MM.1S (cell line): ENCODE measurements around the gene PLXNA4.

Source experiments
- DNase-seq: peaks from one replicate; pipeline ENCODE4 v3.0.0-alpha.2; 2015
- H2AFZ ChIP-seq: fragments of 300-600 bp; sonication (generic); 2 replicates; pipeline ENCODE4 v1.6.0; 2016; ENCODE audit warnings: antibody characterized with exemption, low read length
- H3F3A ChIP-seq: fragments of 300-600 bp; sonication (generic); 2 replicates; pipeline ENCODE4 v1.6.1; 2016; ENCODE audit warnings: mild to moderate bottlenecking, antibody characterized with exemption, low read length, moderate library complexity, mixed read lengths; ENCODE audit not compliant: insufficient read depth
- H3K27ac ChIP-seq: fragments of 300-600 bp; sonication (generic); 2 replicates; pipeline ENCODE4 v1.5.1; 2016; ENCODE audit warnings: mild to moderate bottlenecking, low read length
- H3K27me3 ChIP-seq: fragments of 300-600 bp; sonication (generic); replicated peaks from 2 replicates; pipeline ENCODE4 v1.6.0; 2016; ENCODE audit warnings: low read length; ENCODE audit not compliant: insufficient read depth
- H3K36me3 ChIP-seq: fragments of 300-600 bp; sonication (generic); replicated peaks from 2 replicates; pipeline ENCODE4 v1.6.1; 2016; ENCODE audit warnings: mild to moderate bottlenecking, low read length, mixed read lengths; ENCODE audit not compliant: insufficient read depth
- H3K4me1 ChIP-seq: fragments of 300-600 bp; sonication (generic); 2 replicates; pipeline ENCODE4 v1.6.1; 2016; ENCODE audit warnings: low read length, mixed read lengths
- H3K4me2 ChIP-seq: fragments of 300-600 bp; sonication (generic); 2 replicates; pipeline ENCODE4 v1.6.0; 2016; ENCODE audit warnings: low read depth, low read length
- H3K4me3 ChIP-seq: fragments of 300-600 bp; sonication (generic); 2 replicates; pipeline ENCODE4 v1.5.1; 2016; ENCODE audit warnings: low read length, mixed read lengths
- H3K79me2 ChIP-seq: fragments of 300-600 bp; sonication (generic); 2 replicates; pipeline ENCODE4 v1.6.1; 2016; ENCODE audit warnings: mixed run types, low read length, mixed read lengths
- H3K9ac ChIP-seq: fragments of 300-600 bp; sonication (generic); 2 replicates; pipeline ENCODE4 v1.6.1; 2016; ENCODE audit warnings: low read length, mixed read lengths
- H3K9me2 ChIP-seq: fragments of 300-600 bp; sonication (generic); replicated peaks from 2 replicates; pipeline ENCODE4 v1.6.1; 2016; ENCODE audit warnings: mild to moderate bottlenecking, low read length, mixed read lengths; ENCODE audit not compliant: insufficient read depth
- H3K9me3 ChIP-seq: fragments of 300-600 bp; sonication (generic); replicated peaks from 2 replicates; pipeline ENCODE4 v1.6.1; 2016; ENCODE audit warnings: mild to moderate bottlenecking, low read length, mixed read lengths; ENCODE audit not compliant: insufficient read depth
- H4K20me1 ChIP-seq: fragments of 300-600 bp; sonication (generic); 2 replicates; pipeline ENCODE4 v1.6.1; 2016; ENCODE audit warnings: mild to moderate bottlenecking, low read length, moderate library complexity, mixed read lengths; ENCODE audit not compliant: insufficient read depth
- CTCF ChIP-seq: fragments of 300-600 bp; sonication (generic); IDR thresholded peaks from 2 replicates; pipeline ENCODE4 v1.5.1; 2016; ENCODE audit warnings: antibody characterized with exemption, low read length, mixed read lengths
- EZH2 ChIP-seq: fragments of 300-600 bp; sonication (generic); optimal IDR thresholded peaks from 2 replicates; pipeline ENCODE3; 2017; ENCODE audit warnings: low read depth, mild to moderate bottlenecking, antibody characterized with exemption, low read length, mixed read lengths
- EZH2phosphoT487 ChIP-seq: fragments of 300-600 bp; sonication (generic); IDR thresholded peaks from 2 replicates; pipeline ENCODE4 v1.6.1; 2018; ENCODE audit warnings: antibody characterized with exemption, low read length

The PLXNA4 gene

DNA sequence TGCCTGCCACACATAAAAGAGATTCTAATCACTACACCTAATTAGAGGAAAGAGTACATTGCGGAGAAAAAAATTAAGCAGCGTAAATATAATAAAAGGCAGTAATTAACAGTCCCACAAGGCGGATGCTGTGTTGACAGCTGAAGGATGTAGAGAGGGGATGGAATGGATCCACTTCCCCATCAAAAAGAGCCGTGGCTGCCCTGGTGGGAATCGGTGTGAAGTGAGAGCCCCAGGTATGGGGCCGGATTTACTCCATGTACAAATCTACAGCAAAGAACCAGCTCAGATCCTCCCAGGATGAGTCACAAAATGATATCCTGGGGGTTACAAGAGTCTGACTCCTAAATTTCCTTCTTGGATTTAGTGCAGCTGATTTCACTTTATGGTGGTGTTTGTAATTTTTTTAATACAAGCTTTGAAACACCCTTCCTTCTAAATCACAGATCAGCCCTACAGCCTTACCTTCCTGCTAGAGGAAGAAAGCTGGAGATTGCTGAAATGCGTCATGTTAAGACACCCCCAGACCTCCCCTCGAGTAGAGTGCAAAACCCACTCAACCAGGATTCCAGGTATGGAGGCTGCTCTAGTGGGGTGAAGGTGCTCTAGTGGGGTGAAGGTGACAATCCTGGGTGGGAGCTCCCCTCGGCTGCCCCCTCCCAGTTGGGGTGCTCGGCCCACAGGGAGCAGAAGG, 398.4 kb downstream of the PLXNA4 start:
- H3K4me1 ChIP-seq, result no peaks in the 10 kb centered on the region
- H3K4me2 ChIP-seq, result no peak overlapping the region
- no peak for DNase-seq
- no peak overlapping the region for H3K9ac ChIP-seq
- H3K36me3 ChIP-seq, result no peaks in the 10 kb centered on the region
- no peaks in the 10 kb centered on the region for H3K9me3 ChIP-seq
- H3K27me3 ChIP-seq, result no peaks in the 10 kb centered on the region
- no peak overlapping the region for H2AFZ ChIP-seq
- H3F3A ChIP-seq, result no peaks in the 10 kb centered on the region
- no peak overlapping the region for H3K27ac ChIP-seq
- H3K4me3 ChIP-seq, result no peak overlapping the region
- H4K20me1 ChIP-seq, result no peaks in the 10 kb centered on the region
- no peaks in the 10 kb centered on the region for H3K9me2 ChIP-seq
- no peak for TF ChIP-seq EZH2phosphoT487
- no peak for TF ChIP-seq CTCF
- no peak for TF ChIP-seq EZH2
- no peaks in the 10 kb centered on the region for H3K79me2 ChIP-seq

- no peaks in the 10 kb centered on the region for H3K4me1 ChIP-seq
- H2AFZ ChIP-seq, result no peak overlapping the region
- no peak for TF ChIP-seq EZH2
- TF ChIP-seq EZH2phosphoT487, result no peak
- no peak for TF ChIP-seq CTCF
- no peaks in the 10 kb centered on the region for H3K9me2 ChIP-seq
- H3K36me3 ChIP-seq, result no peaks in the 10 kb centered on the region
- no peaks in the 10 kb centered on the region for H3K9me3 ChIP-seq
- H3K27ac ChIP-seq, result no peak overlapping the region
- no peaks in the 10 kb centered on the region for H3K79me2 ChIP-seq
- H3F3A ChIP-seq, result no peaks in the 10 kb centered on the region
- no peak overlapping the region for H3K4me2 ChIP-seq
- no peak for DNase-seq
- H3K27me3 ChIP-seq, result no peaks in the 10 kb centered on the region
- H3K4me3 ChIP-seq, result no peak overlapping the region
- H4K20me1 ChIP-seq, result no peaks in the 10 kb centered on the region
- no peak overlapping the region for H3K9ac ChIP-seq
Observed at GRCh38 chr7:132176719-132177118, 399.6 kb downstream of the PLXNA4 start.

- Histone ChIP-seq H3K79me2 (no peaks in the 10 kb centered on the region), H3K27ac (no peak overlapping the region), H3F3A (no peaks in the 10 kb centered on the region), H3K36me3 (no peaks in the 10 kb centered on the region), H3K4me2 (no peak overlapping the region), H3K9me3 (no peaks in the 10 kb centered on the region), H2AFZ (no peak overlapping the region), H3K9me2 (no peaks in the 10 kb centered on the region), H3K4me3 (no peak overlapping the region), H3K27me3 (no peaks in the 10 kb centered on the region), H3K9ac (no peak overlapping the region), H3K4me1 (no peaks in the 10 kb centered on the region), H4K20me1 (no peaks in the 10 kb centered on the region)
- no peak for DNase-seq
- TF ChIP-seq CTCF, result no peak
- no peak for TF ChIP-seq EZH2
Observed at GRCh38 chr7:132171130-132171576, 405.1 kb downstream of the PLXNA4 start.
